Measurements from ENCODE around the gene FOXD4L3.
"Not testable (repeated sequence)": the region's sequence is repeated elsewhere in the genome, so short reads cannot be mapped to it uniquely, and the experiment has no call there.

FOXD4L3 gene

DNA sequence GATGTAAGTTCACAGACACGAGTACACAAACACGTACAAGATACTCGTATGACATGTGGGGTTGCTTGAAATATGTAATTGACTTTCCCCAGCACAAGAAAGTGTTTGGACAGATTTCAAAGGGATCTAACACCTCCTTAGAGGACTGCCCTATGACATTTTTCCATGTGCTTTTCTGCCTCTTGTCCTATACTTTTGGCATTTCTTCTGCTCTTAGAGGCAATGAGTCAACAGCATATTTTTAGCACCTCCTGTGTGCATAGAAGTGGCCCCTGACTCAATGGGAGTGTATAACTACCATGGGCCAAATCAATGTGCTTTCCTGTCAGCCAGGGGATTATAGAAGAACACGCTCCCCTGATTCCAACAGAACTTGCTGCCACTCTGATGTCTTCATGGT lies 49.0 kb downstream of the FOXD4L3 start:
- DNase-seq (ENCODE audit: low spot score), result not testable (repeated sequence)

Data from AG20443 (cell line).